Natural killer cell (primary cell): ENCODE measurements around the gene EFCAB9. TPM values are rescaled to one million over a fixed set of nuclear protein-coding genes. Genes with fewer than 3 reads are reported as not detected.

ENCODE experiments used
- ATAC-seq, 3 donors: fragments of 150-1000 bp in 2 of 3; fragments of 200-7000 bp in 1 of 3; cut with Tn5 transposase; 1 replicate in 1 of 3; 2 replicates in 2 of 3; pipeline ENCODE4 v1.10.0; 2021; ENCODE audit warnings: mild to moderate bottlenecking in 2 of 3, moderate library complexity in 2 of 3
- DNase-seq, 2 donors: peaks; one replicate each; pipeline versions ENCODE4 v3.0.0 to v3.0.0-alpha.2; 2013 to 2021; ENCODE audit warnings: mixed read lengths in 1 of 2
- H3K27ac ChIP-seq: one replicate; pipeline ENCODE4 v1.5.1; 2013; ENCODE audit warnings: mild to moderate bottlenecking, low read length
- H3K27me3 ChIP-seq: one replicate; pipeline ENCODE4 v1.6.1; 2013; ENCODE audit warnings: low read length; ENCODE audit not compliant: control insufficient read depth, insufficient read depth
- H3K36me3 ChIP-seq: one replicate; pipeline ENCODE4 v1.6.1; 2013; ENCODE audit warnings: low read length; ENCODE audit not compliant: control insufficient read depth, insufficient read depth
- H3K4me1 ChIP-seq: one replicate; pipeline ENCODE4 v1.6.1; 2013; ENCODE audit warnings: low read length; ENCODE audit not compliant: control insufficient read depth, insufficient read depth
- H3K4me3 ChIP-seq: one replicate; pipeline ENCODE4 v1.5.1; 2013; ENCODE audit warnings: low read length
- H3K9me3 ChIP-seq: one replicate; pipeline ENCODE4 v1.6.1; 2013; ENCODE audit warnings: low read length; ENCODE audit not compliant: control insufficient read depth, insufficient read depth
- H3K27ac Mint-ChIP-seq, 2 donors: one replicate each; pipeline ENCODE4 v1.8.0; 2022; ENCODE audit warnings: mild to moderate bottlenecking in 2 of 2, mixed read lengths in 2 of 2, moderate library complexity in 1 of 2
- H3K27me3 Mint-ChIP-seq, 2 donors: one replicate each; pipeline ENCODE4 v1.8.0; 2022; ENCODE audit warnings: low read depth in 2 of 2, mixed read lengths in 2 of 2
- H3K36me3 Mint-ChIP-seq: one replicate; pipeline ENCODE4 v1.8.0; 2022; ENCODE audit warnings: mixed read lengths
- H3K4me1 Mint-ChIP-seq, 2 donors: one replicate each; pipeline ENCODE4 v1.8.0; 2022; ENCODE audit warnings: mixed read lengths in 2 of 2
- H3K4me3 Mint-ChIP-seq: one replicate; pipeline ENCODE4 v1.8.0; 2022; ENCODE audit warnings: mild to moderate bottlenecking, moderate library complexity, mixed read lengths
- H3K9me3 Mint-ChIP-seq, 2 donors: one replicate each; pipeline ENCODE4 v1.8.0; 2022; ENCODE audit warnings: mixed read lengths in 2 of 2
- CTCF ChIP-seq: fragments of 200-600 bp; IDR thresholded peaks from one replicate; pipeline ENCODE4 v1.8.0; 2022; ENCODE audit warnings: antibody characterized with exemption
- WGBS: methylation state at CpG from one replicate; pipeline ENCODE4 v1.1.7; 2013; ENCODE audit warnings: missing lambda C conversion rate; ENCODE audit not compliant: insufficient coverage; 5-methylcytosine and 5-hydroxymethylcytosine counted together
- intact Hi-C: fragments of 100-400 bp; cut with micrococcal nuclease; formaldehyde crosslinking; loops from one replicate; pipeline ENCODE4 v1.14.2; 2022
- total RNA-seq, 4 donors: library from RNA; stranded (reverse); fragments of 120-200 nt in 1 of 4; gene quantifications; one replicate each; pipeline versions ENCODE4 v1.2.3 to v1.2.4, GENCODE V29; 2013 to 2022

EFCAB9 gene
- total RNA-seq, 3 donors from 2014 or later (not counting 1 experiment from before 2014, with no cell fraction given) = not detected

- H3K4me1 ChIP-seq = no peaks in the 10 kb centered on the region
- Mint-ChIP-seq H3K4me1 (peaks cover 10 to 15% of the 10 kb centered on the region in 2 donors), H3K27me3 (no peaks in the 10 kb centered on the region), H3K4me3 (no peak overlapping the region), H3K9me3 (no peaks in the 10 kb centered on the region), H3K36me3 (peaks cover 6% of the 10 kb centered on the region), H3K27ac (no peak overlapping the region)
- no peak for ATAC-seq
- H3K4me3 ChIP-seq = no peak overlapping the region
- H3K27ac ChIP-seq = no peak overlapping the region
- no peak for DNase-seq
- no peak for TF ChIP-seq CTCF
- 98% methylated on average over 2 of the region's 2 CpGs for WGBS
- H3K27me3 ChIP-seq = no peaks in the 10 kb centered on the region
- H3K9me3 ChIP-seq = no peaks in the 10 kb centered on the region
- intact Hi-C loops = no loop called here
- peaks cover 6% of the 10 kb centered on the region for H3K36me3 ChIP-seq
These were observed 15.7 kb downstream of the EFCAB9 start for GRCh38 chr5:172209714-172210113.

GRCh38 chr5:172211676-172212075, 17.7 kb downstream of the EFCAB9 start:
- H3K36me3 Mint-ChIP-seq = peaks cover 6% of the 10 kb centered on the region
- H3K27me3 Mint-ChIP-seq = no peaks in the 10 kb centered on the region
- Histone ChIP-seq H3K36me3 (peaks cover 6% of the 10 kb centered on the region), H3K27ac (no peak overlapping the region), H3K9me3 (no peaks in the 10 kb centered on the region), H3K4me3 (no peak overlapping the region), H3K4me1 (no peaks in the 10 kb centered on the region), H3K27me3 (no peaks in the 10 kb centered on the region)
- no peak overlapping the region for H3K27ac Mint-ChIP-seq
- peaks cover 10 to 15% of the 10 kb centered on the region in 2 donors for H3K4me1 Mint-ChIP-seq
- DNase-seq = no peak
- ATAC-seq = no peak
- intact Hi-C loops = no loop called here
- WGBS = 96% methylated on average over 8 of the region's 8 CpGs
- TF ChIP-seq CTCF = no peak
- H3K4me3 Mint-ChIP-seq = no peak overlapping the region
- H3K9me3 Mint-ChIP-seq = no peaks in the 10 kb centered on the region

GRCh38 chr5:172213126-172213525, 19.2 kb downstream of the EFCAB9 start:
- Mint-ChIP-seq H3K4me1 (peaks cover 0 to 2% of the 10 kb centered on the region in 2 donors), H3K27me3 (no peaks in the 10 kb centered on the region), H3K27ac (no peak overlapping the region), H3K36me3 (peaks cover 6% of the 10 kb centered on the region), H3K4me3 (no peak overlapping the region), H3K9me3 (no peaks in the 10 kb centered on the region)
- ATAC-seq = no peak
- no peak for TF ChIP-seq CTCF
- Histone ChIP-seq H3K27me3 (no peaks in the 10 kb centered on the region), H3K9me3 (no peaks in the 10 kb centered on the region), H3K36me3 (peaks cover 6% of the 10 kb centered on the region), H3K4me3 (no peak overlapping the region), H3K27ac (no peak overlapping the region), H3K4me1 (no peaks in the 10 kb centered on the region)
- WGBS = 93% methylated on average over 3 of the region's 4 CpGs
- intact Hi-C loops = no loop called here
- DNase-seq = no peak

GRCh38 chr5:172216345-172216744, 22.4 kb downstream of the EFCAB9 start:
- WGBS = 90% methylated on average over 3 of the region's 3 CpGs
- no peaks in the 10 kb centered on the region for H3K4me1 ChIP-seq
- Mint-ChIP-seq H3K27me3 (no peaks in the 10 kb centered on the region), H3K4me1 (no peaks in the 10 kb centered on the region), H3K4me3 (no peak overlapping the region), H3K27ac (no peak overlapping the region), H3K9me3 (no peaks in the 10 kb centered on the region), H3K36me3 (peaks cover 6% of the 10 kb centered on the region)
- TF ChIP-seq CTCF = no peak
- no peak for DNase-seq
- no peak overlapping the region for H3K4me3 ChIP-seq
- H3K36me3 ChIP-seq = peaks cover 3% of the 10 kb centered on the region
- H3K27ac ChIP-seq = no peak overlapping the region
- no peaks in the 10 kb centered on the region for H3K9me3 ChIP-seq
- no peak for ATAC-seq
- no peaks in the 10 kb centered on the region for H3K27me3 ChIP-seq
- intact Hi-C loops = no loop called here
